Effector memory CD4-positive, alpha-beta T cell (primary cell): Measurements from ENCODE around the gene IL17RB.

Experiments
- DNase-seq, 3 donors: peaks; one replicate each; pipeline ENCODE4 v3.0.0-alpha.2; 2020
- H3K27ac ChIP-seq: 2 replicates; pipeline ENCODE4 v1.7.0; 2013; ENCODE audit warnings: mild to moderate bottlenecking, low read length, moderate library complexity; ENCODE audit not compliant: insufficient read depth, poor library complexity, severe bottlenecking
- H3K27me3 ChIP-seq: replicated peaks from 2 replicates; pipeline ENCODE4 v1.7.0; 2013; ENCODE audit warnings: mild to moderate bottlenecking, low read length; ENCODE audit not compliant: insufficient read depth, control insufficient read depth, poor library complexity, severe bottlenecking
- H3K36me3 ChIP-seq: 2 replicates; pipeline ENCODE4 v1.7.0; 2013; ENCODE audit warnings: mild to moderate bottlenecking, low read length, moderate library complexity; ENCODE audit not compliant: control insufficient read depth, insufficient read depth
- H3K4me1 ChIP-seq: 2 replicates; pipeline ENCODE4 v1.7.0; 2013; ENCODE audit warnings: low read length, mild to moderate bottlenecking; ENCODE audit not compliant: control insufficient read depth, insufficient read depth, poor library complexity, severe bottlenecking
- H3K4me3 ChIP-seq: 2 replicates; pipeline ENCODE4 v1.7.0; 2013; ENCODE audit warnings: low read length, low read depth, mild to moderate bottlenecking; ENCODE audit not compliant: insufficient read depth, poor library complexity, severe bottlenecking
- H3K9me3 ChIP-seq: 2 replicates; pipeline ENCODE4 v1.7.0; 2013; ENCODE audit warnings: mild to moderate bottlenecking, low read length, moderate library complexity; ENCODE audit not compliant: control insufficient read depth

The IL17RB gene

DNA sequence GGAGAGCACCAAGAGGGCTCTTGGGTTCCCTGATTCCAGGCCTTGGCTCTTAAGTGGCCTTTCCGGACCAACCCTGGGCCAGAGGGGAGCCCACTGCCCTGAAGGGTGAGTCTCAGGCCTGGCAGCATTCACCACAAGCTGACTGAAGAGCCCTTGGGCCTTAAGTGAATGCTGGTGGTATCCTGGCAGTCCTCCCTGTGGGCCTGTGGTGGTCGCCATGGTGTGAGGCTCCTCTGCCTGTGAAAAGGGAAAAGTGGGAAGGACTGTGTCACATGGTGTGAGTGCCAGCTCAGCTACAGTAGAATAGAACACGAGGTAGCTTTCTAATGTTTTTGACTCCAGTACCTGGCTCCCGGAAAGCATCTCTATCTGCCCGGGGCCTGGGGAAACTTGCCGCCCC, 15.4 kb upstream of the IL17RB start:
- no peak for DNase-seq
- Histone ChIP-seq H3K36me3 (no peaks in the 10 kb centered on the region), H3K4me1 (no peaks in the 10 kb centered on the region), H3K27ac (no peak overlapping the region), H3K4me3 (no peak overlapping the region), H3K27me3 (no peaks in the 10 kb centered on the region), H3K9me3 (no peaks in the 10 kb centered on the region)

- H3K27me3 ChIP-seq: no peaks in the 10 kb centered on the region
- DNase-seq: no peak
- H3K36me3 ChIP-seq: no peaks in the 10 kb centered on the region
- H3K4me3 ChIP-seq: no peak overlapping the region
- H3K4me1 ChIP-seq: no peaks in the 10 kb centered on the region
- no peaks in the 10 kb centered on the region for H3K9me3 ChIP-seq
- H3K27ac ChIP-seq: no peak overlapping the region
These were observed 13.2 kb upstream of the IL17RB start for GRCh38 chr3:53833053-53833645.

DNA sequence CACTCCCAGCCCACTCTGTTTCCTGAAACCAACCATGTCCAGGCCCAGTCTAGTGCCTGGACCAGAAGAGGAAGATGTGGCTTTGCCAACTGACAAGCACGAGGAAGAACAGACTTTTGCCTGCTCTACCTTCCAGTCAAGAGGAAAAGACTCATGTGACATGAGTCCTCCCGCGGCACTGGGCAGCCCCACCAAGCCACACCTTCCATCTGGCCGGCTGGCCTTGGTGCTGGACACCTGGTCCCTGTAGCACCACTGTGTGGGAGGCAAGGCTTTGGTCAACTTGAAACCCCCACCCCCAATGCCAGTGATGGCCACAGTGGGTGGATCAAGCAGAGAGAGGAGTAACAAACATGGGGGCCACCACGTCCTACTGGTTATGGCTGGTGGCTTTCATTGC, 12.7 kb upstream of the IL17RB start:
- no peaks in the 10 kb centered on the region for H3K4me1 ChIP-seq
- no peak for DNase-seq
- H3K9me3 ChIP-seq: no peaks in the 10 kb centered on the region
- no peak overlapping the region for H3K27ac ChIP-seq
- no peaks in the 10 kb centered on the region for H3K36me3 ChIP-seq
- no peak overlapping the region for H3K4me3 ChIP-seq
- H3K27me3 ChIP-seq: no peaks in the 10 kb centered on the region

DNA sequence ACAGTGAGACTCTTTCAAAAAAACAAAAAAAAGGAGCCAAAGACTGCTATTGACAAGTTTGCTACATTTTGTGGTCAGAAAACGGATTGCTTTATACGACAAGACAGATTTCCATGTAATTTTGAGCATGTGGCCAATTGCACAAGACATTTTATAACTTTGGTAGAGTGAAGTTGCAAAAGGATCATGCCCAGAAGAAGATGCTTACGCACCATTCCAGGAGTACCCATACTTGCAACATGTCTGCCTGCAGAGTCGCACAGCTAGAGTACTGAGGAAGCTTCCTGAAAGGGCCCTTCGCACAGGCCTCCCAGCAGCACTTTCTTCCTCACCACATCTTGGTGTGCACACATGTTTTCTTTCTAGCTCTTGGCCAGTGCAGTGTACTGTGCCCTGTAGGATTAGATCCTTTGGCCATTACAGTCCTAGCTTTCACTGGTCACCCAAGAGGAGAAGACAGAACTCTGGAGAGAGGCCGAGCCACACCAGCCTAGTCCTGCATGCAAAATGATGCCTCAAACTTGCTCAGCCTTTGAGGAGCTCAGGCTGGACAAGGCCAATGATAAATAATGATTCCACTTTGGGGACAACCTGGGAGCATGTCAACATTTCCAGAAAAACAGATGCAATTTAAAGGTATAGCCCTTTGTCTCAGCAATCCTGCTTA, 11.8 kb upstream of the IL17RB start:
- no peaks in the 10 kb centered on the region for H3K4me1 ChIP-seq
- no peaks in the 10 kb centered on the region for H3K9me3 ChIP-seq
- no peak overlapping the region for H3K27ac ChIP-seq
- H3K36me3 ChIP-seq: no peaks in the 10 kb centered on the region
- H3K4me3 ChIP-seq: no peak overlapping the region
- no peak for DNase-seq
- H3K27me3 ChIP-seq: no peaks in the 10 kb centered on the region

DNA sequence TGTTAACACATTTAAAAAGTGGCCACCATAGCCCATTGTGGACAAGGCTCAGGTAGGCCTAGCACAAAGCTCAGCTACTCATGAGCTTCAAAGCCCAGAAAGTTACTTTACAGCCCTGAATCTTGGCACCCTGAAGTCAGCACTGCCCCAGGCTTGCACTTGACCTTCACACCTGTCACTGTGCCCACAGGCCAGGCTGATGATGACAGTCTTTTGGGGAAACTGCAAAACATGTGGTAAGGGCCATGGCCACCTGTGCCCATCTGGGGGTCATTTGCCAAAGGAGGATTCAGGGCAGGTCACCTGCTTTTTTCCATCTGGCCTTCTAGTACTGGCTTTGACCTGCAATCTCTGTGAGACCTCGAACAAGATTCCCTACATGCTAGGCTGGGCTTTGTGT, 11.1 kb upstream of the IL17RB start:
- no peaks in the 10 kb centered on the region for H3K27me3 ChIP-seq
- DNase-seq: no peak
- no peaks in the 10 kb centered on the region for H3K4me1 ChIP-seq
- H3K36me3 ChIP-seq: no peaks in the 10 kb centered on the region
- no peak overlapping the region for H3K27ac ChIP-seq
- no peaks in the 10 kb centered on the region for H3K9me3 ChIP-seq
- H3K4me3 ChIP-seq: no peak overlapping the region

DNA sequence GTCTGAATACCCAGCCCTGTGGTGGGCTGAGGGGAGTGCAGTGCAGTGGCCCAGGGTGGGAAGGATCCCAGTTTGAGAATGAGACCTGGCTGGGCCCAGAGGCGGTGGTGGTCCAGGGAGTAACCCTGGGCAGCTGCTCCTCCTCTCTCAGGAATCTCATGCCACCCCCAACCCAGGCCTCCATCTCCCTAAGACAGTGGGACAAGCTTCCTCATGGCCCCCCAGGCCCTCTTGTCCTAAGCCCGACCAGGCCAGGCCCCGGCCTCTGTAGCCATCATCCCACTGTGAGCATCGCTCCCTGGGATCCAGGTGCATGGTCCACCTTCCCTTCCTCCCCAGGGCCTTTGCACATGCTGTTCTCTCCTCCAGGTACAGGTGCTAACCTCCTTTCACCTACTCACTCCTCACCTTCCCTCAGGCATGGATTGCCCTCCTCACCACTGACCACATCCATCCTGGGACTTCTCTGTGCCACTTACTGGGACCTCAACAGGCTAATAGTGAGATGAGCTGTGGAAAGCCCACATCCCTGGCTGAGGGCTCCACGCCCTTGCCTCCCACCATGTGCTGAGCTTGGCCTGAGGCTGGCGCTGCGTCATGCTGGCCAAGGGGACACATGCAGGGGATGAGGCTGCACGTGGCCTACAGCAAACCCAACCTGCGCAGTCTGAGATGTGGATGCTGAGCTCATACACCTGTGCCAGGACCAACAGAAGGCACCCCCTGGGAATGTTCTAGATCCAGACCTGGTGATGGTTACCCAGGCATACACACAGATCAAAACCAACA, 10.1 kb upstream of the IL17RB start:
- DNase-seq: no peak
- Histone ChIP-seq H3K27ac (no peak overlapping the region), H3K4me3 (no peak overlapping the region), H3K27me3 (no peaks in the 10 kb centered on the region), H3K4me1 (no peaks in the 10 kb centered on the region), H3K36me3 (no peaks in the 10 kb centered on the region), H3K9me3 (no peaks in the 10 kb centered on the region)

DNA sequence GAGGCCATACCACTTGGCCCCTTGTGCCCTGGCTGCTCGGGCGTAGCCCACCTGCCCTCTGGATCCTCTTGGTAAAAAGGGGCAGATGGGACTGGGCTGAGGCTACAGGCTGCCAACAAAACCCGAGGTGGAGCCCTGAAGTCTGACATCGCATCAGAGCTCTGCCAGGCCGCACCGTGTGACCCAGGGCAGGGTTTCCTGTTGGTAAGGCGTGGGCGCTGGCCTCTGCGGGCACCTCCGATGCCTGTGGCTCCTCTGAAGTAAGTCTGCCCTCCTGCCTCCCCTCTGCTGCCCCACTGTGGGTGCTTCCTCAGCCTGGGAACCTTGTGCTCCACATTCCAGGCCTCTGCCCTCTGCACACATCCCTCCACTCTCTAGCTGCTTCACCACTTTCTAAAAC, 9.0 kb upstream of the IL17RB start:
- no peak for DNase-seq
- Histone ChIP-seq H3K36me3 (no peaks in the 10 kb centered on the region), H3K4me1 (no peaks in the 10 kb centered on the region)

GRCh38 chr3:53841296-53841695, 5.1 kb upstream of the IL17RB start:
- Histone ChIP-seq H3K9me3 (no peaks in the 10 kb centered on the region), H3K36me3 (no peaks in the 10 kb centered on the region), H3K27ac (no peak overlapping the region), H3K27me3 (peaks cover 14% of the 10 kb centered on the region), H3K4me3 (no peak overlapping the region), H3K4me1 (peaks cover 5% of the 10 kb centered on the region)
- no peak for DNase-seq

More for the DNA sequence above, 9.0 kb upstream of the IL17RB start:
- no peak overlapping the region for H3K4me3 ChIP-seq
- no peaks in the 10 kb centered on the region for H3K27me3 ChIP-seq
- H3K9me3 ChIP-seq: no peaks in the 10 kb centered on the region
- no peak overlapping the region for H3K27ac ChIP-seq

- H3K27me3 ChIP-seq: peaks cover 23% of the 10 kb centered on the region
- no peak overlapping the region for H3K27ac ChIP-seq
- DNase-seq: no peak
These were observed 3.8 kb upstream of the IL17RB start for GRCh38 chr3:53842436-53843194.

More at GRCh38 chr3:53842436-53843194, 3.8 kb upstream of the IL17RB start:
- Histone ChIP-seq H3K36me3 (no peaks in the 10 kb centered on the region), H3K9me3 (no peaks in the 10 kb centered on the region), H3K4me1 (peaks cover 10% of the 10 kb centered on the region), H3K4me3 (no peak overlapping the region)
